Activated naive CD8-positive, alpha-beta T cell treated with anti-CD3 and anti-CD28 coated beads for 36 hours (primary cell): Measurements from ENCODE around the gene MRTFB. TPM values are rescaled to one million over a fixed set of nuclear protein-coding genes. Genes with fewer than 3 reads are reported as not detected.

Source experiments
- DNase-seq: peaks from one replicate; pipeline ENCODE4 v3.0.0; 2021
- H3K27ac Mint-ChIP-seq: one replicate; pipeline ENCODE4 v1.8.0; 2022; ENCODE audit warnings: mild to moderate bottlenecking, moderate library complexity, mixed read lengths
- H3K27me3 Mint-ChIP-seq: one replicate; pipeline ENCODE4 v1.8.0; 2022; ENCODE audit warnings: mild to moderate bottlenecking, mixed read lengths
- H3K36me3 Mint-ChIP-seq: one replicate; pipeline ENCODE4 v1.8.0; 2021; ENCODE audit warnings: mild to moderate bottlenecking, mixed read lengths
- H3K4me1 Mint-ChIP-seq: one replicate; pipeline ENCODE4 v1.8.0; 2021; ENCODE audit warnings: mixed read lengths
- H3K4me3 Mint-ChIP-seq: one replicate; pipeline ENCODE4 v1.8.0; 2022; ENCODE audit warnings: mild to moderate bottlenecking, moderate library complexity, mixed read lengths
- H3K9me3 Mint-ChIP-seq: one replicate; pipeline ENCODE4 v1.8.0; 2022; ENCODE audit warnings: mixed read lengths
- total RNA-seq, 2 experiments: library from RNA; stranded (reverse); gene quantifications; one replicate each; pipeline ENCODE4 v1.2.3, GENCODE V29; 2021

Gene MRTFB
- total RNA-seq, 2 experiments from 2014 or later = 10.9 to 12.4 TPM

DNA sequence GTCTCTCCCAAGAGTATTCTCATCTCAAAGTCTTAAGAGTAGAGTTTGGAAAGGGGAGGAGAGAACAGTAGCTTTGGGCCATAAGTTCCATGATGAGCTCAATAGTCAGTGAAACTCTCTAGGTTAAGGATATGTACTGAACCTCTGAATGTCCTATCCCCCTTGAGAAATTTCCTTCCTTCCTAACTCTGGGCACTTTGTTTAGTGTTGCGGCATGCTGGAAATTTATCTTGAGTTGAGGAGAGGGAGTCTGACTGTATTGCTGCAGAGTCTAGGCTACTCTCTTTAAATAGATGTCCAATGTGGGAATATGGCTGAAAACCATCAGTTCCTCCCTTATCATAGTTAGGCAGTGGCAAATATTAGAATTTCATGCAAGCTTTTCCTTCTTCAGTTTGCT is 16.1 kb downstream of the MRTFB start:
- H3K4me3 Mint-ChIP-seq = no peak overlapping the region
- H3K36me3 Mint-ChIP-seq = peaks cover 7% of the 10 kb centered on the region
- DNase-seq = no peak
- no peak overlapping the region for H3K27ac Mint-ChIP-seq
- H3K27me3 Mint-ChIP-seq = no peaks in the 10 kb centered on the region
- H3K9me3 Mint-ChIP-seq = no peaks in the 10 kb centered on the region
- H3K4me1 Mint-ChIP-seq = peaks cover 16% of the 10 kb centered on the region

DNA sequence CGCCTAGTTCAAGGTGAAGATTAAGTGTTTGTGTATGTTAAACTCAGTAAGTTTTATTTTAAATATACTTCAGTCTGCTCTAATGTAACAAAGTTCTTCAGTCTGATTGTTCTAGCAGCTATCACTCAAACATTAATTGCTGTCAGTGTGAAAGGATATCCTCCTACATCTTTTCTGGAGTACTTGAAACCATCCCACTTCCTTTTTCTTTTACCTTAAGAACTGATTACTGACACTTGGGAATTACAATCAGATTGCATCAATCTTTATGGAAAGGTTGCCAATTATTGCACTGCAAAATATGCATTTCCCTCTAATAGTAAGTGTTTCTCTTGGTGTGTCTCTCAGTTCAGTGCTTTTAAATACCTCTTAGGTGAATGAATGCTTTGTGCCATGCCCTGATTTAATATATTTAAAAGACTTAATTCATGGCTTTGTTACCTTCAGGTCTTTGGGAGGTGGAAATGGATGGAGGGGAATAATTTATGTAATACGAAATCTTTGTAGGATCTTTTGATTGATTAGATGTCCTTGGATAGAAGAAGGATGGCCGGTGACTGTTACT is 16.6 kb downstream of the MRTFB start:
- Mint-ChIP-seq H3K4me1 (peaks cover 17% of the 10 kb centered on the region), H3K4me3 (no peak overlapping the region), H3K9me3 (no peaks in the 10 kb centered on the region), H3K36me3 (peaks cover 4% of the 10 kb centered on the region), H3K27me3 (no peaks in the 10 kb centered on the region), H3K27ac (no peak overlapping the region)
- DNase-seq = no peak

DNA sequence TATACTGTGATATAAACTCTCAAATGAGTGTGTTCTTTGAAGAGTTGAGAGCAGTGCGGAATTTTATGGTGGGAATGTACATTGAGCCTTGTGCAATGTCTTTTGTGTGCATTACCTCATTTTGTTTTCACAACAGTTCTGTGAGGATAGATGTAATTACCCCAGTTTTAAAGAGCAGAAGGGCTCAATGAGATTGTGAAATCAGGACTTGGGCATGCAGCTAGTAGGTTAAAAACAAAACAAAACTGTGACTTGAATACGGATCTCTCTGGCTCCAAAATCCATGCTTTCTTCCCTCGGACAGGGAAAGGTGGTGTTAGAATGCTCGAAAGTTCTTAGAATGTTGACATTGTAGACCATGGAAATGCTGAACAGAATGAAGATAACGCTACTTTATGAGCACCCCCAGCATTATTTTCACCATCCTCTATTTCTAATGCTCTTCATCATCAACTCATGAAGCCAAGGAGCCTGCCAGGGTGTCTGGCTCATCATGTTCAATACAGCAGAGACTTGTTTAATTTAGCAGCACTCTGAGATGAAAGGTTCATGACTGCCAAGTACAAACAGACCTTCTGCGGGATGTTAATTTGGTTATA is 17.1 kb downstream of the MRTFB start:
- H3K9me3 Mint-ChIP-seq = no peaks in the 10 kb centered on the region
- no peak for DNase-seq
- H3K4me1 Mint-ChIP-seq = peaks cover 17% of the 10 kb centered on the region
- no peak overlapping the region for H3K4me3 Mint-ChIP-seq
- H3K27me3 Mint-ChIP-seq = no peaks in the 10 kb centered on the region
- no peak overlapping the region for H3K27ac Mint-ChIP-seq
- peaks cover 4% of the 10 kb centered on the region for H3K36me3 Mint-ChIP-seq

DNA sequence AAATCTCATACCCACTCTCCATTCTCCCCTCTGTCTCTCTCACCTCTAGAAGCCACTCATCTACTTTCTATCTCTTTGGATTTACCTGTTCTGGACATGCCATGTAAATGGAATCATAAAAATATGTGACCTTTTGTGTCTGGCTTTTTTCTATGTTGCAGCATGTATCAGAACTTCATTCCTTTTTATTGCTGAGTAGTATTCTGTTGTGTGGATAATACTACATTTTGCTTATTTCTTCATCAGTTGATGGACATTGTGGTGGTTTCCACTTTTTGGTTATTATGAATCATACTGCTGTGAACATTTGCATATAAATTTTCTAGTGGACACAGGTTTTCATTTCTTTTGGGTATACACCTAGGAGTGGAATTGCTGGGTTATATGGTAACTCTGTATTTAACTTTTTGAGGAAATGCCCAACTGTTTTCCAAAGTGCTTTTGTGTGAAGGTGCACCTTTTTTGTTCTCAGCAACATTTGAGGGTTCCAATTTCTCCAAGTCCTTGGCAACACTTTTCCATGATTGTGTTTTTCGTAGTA is 18.2 kb downstream of the MRTFB start:
- H3K36me3 Mint-ChIP-seq = peaks cover 2% of the 10 kb centered on the region
- DNase-seq = no peak
- no peak overlapping the region for H3K27ac Mint-ChIP-seq
- H3K4me3 Mint-ChIP-seq = no peak overlapping the region
- no peaks in the 10 kb centered on the region for H3K9me3 Mint-ChIP-seq
- H3K27me3 Mint-ChIP-seq = no peaks in the 10 kb centered on the region
- peaks cover 19% of the 10 kb centered on the region for H3K4me1 Mint-ChIP-seq

DNA sequence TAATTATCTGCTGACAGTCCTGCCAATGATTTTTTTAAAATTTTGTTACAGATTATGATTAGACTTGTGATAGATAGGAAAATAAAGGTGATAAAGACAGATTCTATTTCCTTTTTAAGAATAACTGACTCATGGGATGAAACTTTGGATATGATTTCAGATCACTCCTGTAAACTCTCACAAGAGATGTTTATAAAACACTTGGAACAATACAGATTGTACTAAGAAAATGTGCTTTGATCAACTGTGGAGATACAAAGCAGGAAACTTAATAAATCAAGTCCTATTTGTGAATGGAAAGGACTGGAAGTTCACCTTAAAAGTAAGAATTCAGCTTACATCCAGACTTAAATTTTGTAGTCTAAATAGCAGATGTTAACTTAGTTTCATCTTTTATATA is 21.4 kb downstream of the MRTFB start:
- H3K4me1 Mint-ChIP-seq = peaks cover 21% of the 10 kb centered on the region
- no peaks in the 10 kb centered on the region for H3K9me3 Mint-ChIP-seq
- H3K4me3 Mint-ChIP-seq = no peak overlapping the region
- no peak overlapping the region for H3K27ac Mint-ChIP-seq
- peaks cover 4% of the 10 kb centered on the region for H3K36me3 Mint-ChIP-seq
- DNase-seq = no peak
- no peaks in the 10 kb centered on the region for H3K27me3 Mint-ChIP-seq

DNA sequence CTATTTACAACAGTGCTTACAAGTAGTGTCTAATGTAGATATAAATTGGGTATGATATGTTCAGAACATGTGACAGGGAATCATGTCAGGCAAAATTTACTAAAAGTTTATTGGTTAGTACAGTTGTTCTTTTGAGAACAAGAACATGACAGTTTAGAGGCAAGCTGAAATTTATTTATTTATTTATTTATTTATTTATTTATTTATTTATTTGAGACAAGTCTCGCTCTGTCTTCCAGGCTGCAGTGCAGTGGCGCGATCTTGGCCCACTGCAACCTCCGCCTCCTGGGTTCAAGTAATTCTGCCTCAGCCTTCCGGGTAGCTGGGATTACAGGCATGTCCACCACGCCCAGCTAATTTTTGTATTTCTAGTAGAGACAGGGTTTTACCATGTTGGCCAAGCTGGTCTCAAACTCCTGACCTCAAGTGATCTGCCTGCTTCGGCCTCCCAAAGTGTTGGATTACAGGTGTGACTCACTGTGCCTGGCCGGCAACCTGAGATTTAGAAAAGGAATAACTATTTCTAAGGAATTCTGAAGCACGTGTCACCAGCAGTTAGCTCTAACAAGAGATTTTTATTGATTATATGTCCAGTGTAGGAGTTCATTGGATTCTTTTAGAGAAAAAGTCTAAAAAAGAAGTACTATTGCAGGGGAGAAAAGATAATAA is 24.9 kb downstream of the MRTFB start:
- no peak for DNase-seq
- H3K27me3 Mint-ChIP-seq = no peaks in the 10 kb centered on the region
- H3K9me3 Mint-ChIP-seq = no peaks in the 10 kb centered on the region
- H3K4me1 Mint-ChIP-seq = peaks cover 24% of the 10 kb centered on the region
- H3K4me3 Mint-ChIP-seq = no peak overlapping the region
- H3K36me3 Mint-ChIP-seq = peaks cover 2% of the 10 kb centered on the region
- H3K27ac Mint-ChIP-seq = no peak overlapping the region

DNA sequence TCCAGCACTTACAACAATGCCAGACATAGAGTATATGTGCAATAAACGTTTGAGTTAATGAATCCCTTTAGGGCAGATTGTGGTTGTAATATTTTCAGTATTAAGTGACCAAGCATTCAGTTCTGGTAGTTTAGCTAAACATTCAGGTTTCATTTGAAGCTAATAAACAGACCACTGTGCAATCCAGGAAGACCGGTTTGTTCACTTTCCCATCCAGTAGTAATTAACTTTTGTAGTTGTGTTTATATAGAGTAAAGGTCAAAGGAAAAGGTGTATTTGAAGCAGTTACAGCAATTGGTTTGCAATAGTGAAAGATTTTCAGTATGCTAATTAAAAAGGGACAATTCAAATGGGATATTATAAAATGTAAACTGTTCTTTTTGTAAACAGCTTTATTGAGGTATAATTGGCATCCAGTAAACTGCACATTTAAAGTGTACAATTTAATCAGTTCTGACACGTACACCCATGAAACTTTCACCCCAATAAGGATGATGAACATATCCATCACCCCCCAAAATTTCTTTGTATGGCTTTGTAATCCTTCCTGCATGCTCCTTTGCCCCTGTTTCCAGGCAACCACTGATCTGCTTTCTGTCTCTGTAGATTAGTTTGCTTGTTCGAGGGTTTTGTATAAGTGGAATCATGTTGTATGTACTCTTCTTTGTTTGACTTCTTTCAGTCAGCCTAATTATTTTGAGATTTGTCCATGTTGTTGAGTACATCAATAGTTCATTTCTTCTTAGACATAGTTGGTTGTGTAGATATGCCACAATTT is 26.3 kb downstream of the MRTFB start:
- H3K4me3 Mint-ChIP-seq = no peak overlapping the region
- H3K4me1 Mint-ChIP-seq = peaks cover 27% of the 10 kb centered on the region
- H3K27me3 Mint-ChIP-seq = no peaks in the 10 kb centered on the region
- no peaks in the 10 kb centered on the region for H3K9me3 Mint-ChIP-seq
- H3K36me3 Mint-ChIP-seq = peaks cover 2% of the 10 kb centered on the region
- H3K27ac Mint-ChIP-seq = no peak overlapping the region
- DNase-seq = no peak

DNA sequence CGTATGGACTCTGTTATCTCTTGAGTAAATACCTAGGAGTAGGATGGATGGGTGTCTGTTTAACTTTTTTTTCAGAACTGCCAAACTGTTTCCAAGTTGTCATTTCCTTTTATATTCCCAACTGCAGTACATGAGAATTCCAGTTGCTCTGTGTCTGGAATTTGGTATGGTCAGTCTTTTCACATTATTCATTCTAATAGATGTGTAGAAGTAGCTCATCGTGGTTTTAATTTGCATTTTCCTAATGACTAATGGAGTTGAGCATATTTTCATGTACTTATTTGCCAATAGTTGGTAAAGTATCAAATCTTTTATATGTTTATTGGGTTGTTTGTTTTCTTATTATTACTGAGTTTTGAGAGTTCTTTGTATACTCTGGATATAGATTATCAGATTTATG is 27.0 kb downstream of the MRTFB start:
- Mint-ChIP-seq H3K4me1 (peaks cover 28% of the 10 kb centered on the region), H3K27ac (no peak overlapping the region), H3K4me3 (no peak overlapping the region), H3K9me3 (no peaks in the 10 kb centered on the region), H3K36me3 (peaks cover 2% of the 10 kb centered on the region), H3K27me3 (no peaks in the 10 kb centered on the region)
- no peak for DNase-seq

DNA sequence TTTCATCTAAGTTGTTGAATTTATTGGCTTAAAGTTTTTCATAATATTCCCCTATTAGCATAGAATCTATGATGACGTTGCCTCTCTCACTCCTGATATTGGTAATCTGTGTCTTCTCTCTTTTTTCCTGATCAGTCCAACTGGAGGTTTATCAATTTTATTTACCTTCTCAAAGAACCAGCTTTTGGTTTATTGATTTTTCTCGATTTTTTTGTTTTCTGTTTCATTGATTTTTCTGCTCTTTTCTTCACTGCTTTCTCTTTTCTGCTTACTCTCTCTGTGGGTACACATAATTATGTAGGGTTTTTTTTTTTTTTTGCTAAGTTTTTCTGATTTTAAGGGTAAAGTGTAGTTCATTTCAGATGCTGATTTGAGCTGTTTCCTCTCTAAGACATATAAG is 29.7 kb downstream of the MRTFB start:
- H3K27ac Mint-ChIP-seq = no peak overlapping the region
- no peaks in the 10 kb centered on the region for H3K27me3 Mint-ChIP-seq
- DNase-seq = no peak
- peaks cover 28% of the 10 kb centered on the region for H3K4me1 Mint-ChIP-seq
- H3K4me3 Mint-ChIP-seq = no peak overlapping the region
- no peaks in the 10 kb centered on the region for H3K9me3 Mint-ChIP-seq
- H3K36me3 Mint-ChIP-seq = peaks cover 2% of the 10 kb centered on the region

DNA sequence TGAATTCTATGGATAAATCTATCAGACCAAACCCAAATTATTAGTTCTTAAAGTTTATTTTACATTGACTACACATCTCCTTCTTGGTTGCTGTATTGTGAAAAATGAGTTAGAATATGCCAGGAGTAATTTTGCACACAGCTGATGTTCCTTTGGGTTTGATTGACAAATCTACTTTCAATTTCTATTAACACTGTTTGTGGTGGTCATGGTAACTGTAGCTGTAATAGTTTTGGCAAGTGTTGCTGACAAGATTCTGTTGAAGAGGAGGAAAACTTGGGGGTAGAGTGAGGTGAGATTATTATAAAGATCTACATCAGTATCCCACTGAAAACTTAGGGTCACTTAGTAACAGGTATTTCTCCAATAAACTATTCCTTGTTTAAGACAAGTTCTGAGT is 30.3 kb downstream of the MRTFB start:
- H3K4me3 Mint-ChIP-seq = no peak overlapping the region
- no peak overlapping the region for H3K27ac Mint-ChIP-seq
- peaks cover 27% of the 10 kb centered on the region for H3K4me1 Mint-ChIP-seq
- peaks cover 2% of the 10 kb centered on the region for H3K36me3 Mint-ChIP-seq
- no peaks in the 10 kb centered on the region for H3K27me3 Mint-ChIP-seq
- DNase-seq = no peak
- H3K9me3 Mint-ChIP-seq = no peaks in the 10 kb centered on the region

DNA sequence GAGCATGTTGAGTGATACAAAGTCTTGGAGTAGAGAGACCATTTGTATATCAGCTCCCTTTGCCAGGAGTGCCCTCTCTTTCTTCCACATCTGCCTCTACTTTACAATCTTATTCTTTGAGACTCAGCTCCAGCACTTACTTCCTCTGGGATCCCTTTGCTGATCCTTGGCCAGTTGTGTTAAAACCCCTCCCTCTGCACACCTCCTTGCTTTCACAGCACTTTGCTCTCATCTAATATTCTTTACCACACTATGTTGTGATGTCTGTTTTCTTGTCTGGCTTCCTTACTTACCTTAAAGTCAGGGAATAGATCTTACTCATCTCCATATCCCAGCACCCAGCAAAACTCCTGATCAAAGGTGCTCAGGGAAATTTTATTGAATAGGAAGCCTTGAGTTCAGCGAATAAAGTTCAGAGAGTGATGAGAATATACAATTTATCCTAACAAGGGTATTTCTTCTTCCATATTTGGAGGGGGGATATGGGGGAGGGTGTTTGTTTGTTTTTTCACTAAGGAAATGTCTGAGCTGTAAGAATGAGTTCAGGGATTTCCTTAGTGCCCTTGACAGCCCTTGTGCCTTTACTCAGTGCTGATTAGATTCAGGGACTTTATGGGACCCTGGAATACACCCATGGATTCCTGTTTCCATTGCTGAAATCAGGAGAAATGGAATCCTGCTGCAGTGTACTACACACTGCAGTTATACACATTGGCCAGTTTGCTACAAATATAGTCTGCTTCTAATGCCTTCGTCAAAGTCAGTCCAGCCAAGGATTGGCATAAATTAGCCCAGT is 32.0 kb downstream of the MRTFB start:
- Mint-ChIP-seq H3K4me1 (peaks cover 24% of the 10 kb centered on the region), H3K9me3 (no peaks in the 10 kb centered on the region), H3K4me3 (no peak overlapping the region), H3K27me3 (no peaks in the 10 kb centered on the region), H3K27ac (no peak overlapping the region), H3K36me3 (no peaks in the 10 kb centered on the region)
- DNase-seq = no peak

DNA sequence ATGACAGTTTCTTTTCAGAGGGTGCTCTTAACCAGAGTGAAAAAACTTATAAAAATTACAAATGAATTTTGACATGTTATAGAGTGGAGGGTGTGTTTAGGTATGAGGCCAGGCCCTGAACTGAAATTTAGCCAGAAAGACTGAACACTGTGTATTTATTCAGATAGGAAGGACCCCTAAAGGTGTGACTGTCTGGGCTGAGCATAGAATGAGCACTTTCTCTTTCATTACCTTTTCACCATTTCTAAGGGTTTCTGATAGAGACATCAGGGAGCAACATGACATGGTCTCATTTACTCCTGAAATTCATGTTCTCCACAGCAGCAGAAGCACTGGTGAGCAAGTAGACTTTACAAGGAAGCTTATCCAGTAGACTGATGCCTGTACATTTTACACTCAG is 32.9 kb downstream of the MRTFB start:
- Mint-ChIP-seq H3K4me3 (no peak overlapping the region), H3K9me3 (no peaks in the 10 kb centered on the region), H3K36me3 (no peaks in the 10 kb centered on the region), H3K27me3 (no peaks in the 10 kb centered on the region), H3K4me1 (peaks cover 25% of the 10 kb centered on the region), H3K27ac (no peak overlapping the region)
- no peak for DNase-seq

DNA sequence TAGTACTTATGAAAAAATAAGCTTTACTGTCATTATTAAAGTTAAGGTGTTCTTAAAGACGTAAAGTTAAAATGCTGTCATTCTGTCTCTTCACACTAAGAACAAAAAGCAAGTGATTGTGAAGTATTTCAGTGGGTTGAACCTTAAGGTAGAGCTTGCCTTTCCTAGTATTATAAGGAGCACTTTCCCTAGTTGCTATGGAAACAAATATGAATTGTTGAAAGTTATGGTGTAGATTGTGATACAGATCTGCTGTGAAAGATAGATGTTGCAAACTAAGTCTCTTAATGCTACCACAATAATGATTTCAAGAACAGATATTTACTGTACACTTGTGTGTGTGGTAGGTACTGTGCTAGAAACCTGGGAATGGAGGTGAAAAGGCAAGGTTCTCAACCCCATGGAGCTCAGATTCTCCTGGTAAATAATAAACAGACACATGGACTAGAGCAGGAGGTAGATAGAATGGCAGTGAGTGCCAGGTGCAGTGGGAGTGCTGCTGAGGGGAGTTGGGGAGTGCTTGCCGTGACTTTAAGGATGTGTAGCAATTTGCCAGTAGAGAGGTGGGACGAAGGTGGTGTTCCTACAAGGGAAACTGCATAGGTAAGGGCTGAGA is 34.7 kb downstream of the MRTFB start:
- DNase-seq = no peak
- Mint-ChIP-seq H3K9me3 (no peaks in the 10 kb centered on the region), H3K4me3 (no peak overlapping the region), H3K27me3 (no peaks in the 10 kb centered on the region), H3K4me1 (peaks cover 28% of the 10 kb centered on the region), H3K27ac (no peak overlapping the region), H3K36me3 (no peaks in the 10 kb centered on the region)

DNA sequence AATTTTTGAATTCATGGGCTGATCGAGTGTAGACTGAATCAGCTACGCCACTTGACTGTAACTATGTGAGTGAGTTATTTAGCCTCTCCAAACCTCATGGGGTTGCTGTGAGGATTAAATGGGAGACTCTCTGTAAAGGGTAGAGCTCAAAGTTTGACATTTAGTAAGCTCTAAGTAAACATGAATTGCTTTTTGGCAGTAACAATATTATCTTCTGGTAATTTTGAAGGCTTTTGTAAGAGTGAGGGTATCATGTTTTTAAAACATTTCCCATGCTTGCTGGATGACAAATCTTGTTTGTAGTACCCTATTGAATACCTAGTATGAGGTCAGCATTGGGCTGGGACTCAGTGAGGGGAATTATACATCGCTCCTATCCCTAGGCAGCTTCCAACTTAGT is 35.3 kb downstream of the MRTFB start:
- no peak overlapping the region for H3K27ac Mint-ChIP-seq
- no peaks in the 10 kb centered on the region for H3K27me3 Mint-ChIP-seq
- H3K4me3 Mint-ChIP-seq = no peak overlapping the region
- DNase-seq = no peak
- peaks cover 28% of the 10 kb centered on the region for H3K4me1 Mint-ChIP-seq
- no peaks in the 10 kb centered on the region for H3K36me3 Mint-ChIP-seq
- H3K9me3 Mint-ChIP-seq = no peaks in the 10 kb centered on the region
